HG03060 (cell line): ENCODE measurements around the gene INO80.

Source experiments
- ATAC-seq: cut with Tn5 transposase; IDR thresholded peaks from one replicate; pipeline ENCODE4 v1.9.1; 2021; ENCODE audit warnings: low read depth, moderate number of reproducible peaks; ENCODE audit not compliant: unreplicated experiment

Gene INO80

DNA sequence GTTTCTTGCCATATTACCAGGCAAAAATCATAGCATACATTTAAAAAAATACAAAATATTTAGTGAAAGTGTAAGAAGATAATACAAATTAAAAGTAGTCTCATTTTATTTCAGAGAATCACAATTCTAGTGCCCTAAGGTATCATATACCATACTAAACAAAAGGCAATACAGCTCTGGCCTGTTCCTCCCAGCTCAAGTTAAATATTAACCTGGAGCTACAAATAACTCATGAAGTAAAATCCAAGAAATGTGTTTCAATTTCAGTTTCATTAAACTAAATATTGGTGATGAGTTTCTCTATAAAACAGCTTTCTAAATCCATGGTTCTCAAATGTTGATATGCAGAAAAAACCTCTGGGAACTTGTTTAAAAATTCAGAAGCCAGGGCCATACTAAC is 67.7 kb downstream of the INO80 start:
- ATAC-seq = no peak

DNA sequence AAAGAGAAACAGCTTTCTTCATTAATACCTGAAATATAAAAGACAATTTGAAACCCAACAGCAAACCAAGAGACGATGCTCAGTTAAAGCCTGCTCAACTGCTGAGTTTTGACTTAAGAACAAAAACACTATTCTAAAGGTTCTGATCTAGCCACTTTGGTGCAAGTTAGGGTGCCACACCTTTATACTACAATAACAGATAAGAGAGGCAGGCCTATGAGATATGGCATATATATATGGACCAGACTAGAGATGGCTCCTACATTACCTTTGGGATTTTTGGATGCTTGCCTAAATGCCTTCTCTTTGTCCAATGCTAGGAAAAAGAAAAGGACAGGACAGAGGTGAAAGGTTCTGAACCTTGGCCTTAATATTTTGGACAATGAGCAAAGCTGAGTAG is 68.6 kb downstream of the INO80 start:
- no peak for ATAC-seq

DNA sequence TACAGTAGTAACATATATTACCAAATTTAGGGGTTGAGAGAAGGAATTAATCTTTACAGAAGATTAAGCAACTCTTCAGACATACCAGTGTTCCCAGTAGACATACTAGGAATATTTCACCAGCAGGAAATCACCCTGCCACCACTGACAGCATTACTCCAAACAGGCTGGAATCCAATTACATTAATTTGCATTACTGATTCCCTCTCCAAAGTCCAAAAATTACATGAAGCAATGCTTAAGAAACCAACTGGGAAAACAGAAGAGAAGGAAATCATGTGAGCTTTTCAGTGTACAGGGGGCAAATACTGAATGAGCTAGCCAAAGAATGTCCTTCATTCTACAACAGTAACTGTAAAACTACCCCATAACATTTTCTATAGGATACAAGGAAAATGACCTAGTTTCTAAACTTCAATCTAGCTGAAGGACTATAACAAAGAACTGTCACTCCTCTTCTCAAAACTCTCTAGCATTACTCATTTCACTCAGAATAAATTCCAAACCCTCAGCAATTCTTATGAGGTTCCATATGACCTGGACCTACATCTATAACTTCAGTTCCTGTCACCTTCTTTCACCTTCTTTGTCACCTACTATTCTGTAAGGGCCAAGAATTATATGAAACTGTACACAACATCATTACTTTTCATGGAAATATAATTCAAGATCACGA is 72.7 kb downstream of the INO80 start:
- no peak for ATAC-seq

DNA sequence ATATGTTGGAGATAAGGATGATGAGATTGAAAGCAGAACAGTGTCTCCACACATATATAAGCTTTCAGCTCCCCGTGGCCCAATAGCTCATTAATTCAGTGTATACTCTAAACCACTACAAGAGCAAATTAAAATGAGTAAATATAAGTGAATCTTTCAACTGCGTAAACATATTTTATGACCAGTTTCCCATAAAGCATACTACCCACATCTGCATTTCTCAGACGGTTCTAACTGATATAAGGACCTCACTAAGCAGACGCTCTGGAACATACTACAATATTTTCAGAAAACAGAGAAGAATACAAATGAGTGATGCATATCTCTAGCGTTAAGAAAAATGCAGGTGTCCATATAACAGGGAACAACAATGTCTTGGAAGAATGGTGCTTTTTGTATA is 73.2 kb downstream of the INO80 start:
- no peak for ATAC-seq

DNA sequence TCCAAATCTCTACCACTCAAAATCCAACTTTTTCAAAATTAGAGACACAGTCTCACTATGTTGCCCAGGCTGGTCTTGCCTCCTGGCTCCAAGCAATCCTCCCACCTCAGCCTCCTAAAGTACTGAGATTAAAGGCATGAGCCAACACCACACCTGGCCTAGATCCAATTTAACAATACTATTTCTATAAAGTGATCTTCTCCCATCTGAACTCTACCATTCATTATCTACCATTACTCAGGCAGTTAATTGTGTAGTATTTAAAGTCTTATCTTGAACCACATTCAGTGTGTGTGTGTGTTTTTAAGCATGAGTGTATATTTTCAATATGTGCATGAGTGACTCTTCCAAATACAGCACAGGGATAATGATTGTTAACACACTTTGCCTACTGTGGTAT is 77.0 kb downstream of the INO80 start:
- no peak for ATAC-seq

DNA sequence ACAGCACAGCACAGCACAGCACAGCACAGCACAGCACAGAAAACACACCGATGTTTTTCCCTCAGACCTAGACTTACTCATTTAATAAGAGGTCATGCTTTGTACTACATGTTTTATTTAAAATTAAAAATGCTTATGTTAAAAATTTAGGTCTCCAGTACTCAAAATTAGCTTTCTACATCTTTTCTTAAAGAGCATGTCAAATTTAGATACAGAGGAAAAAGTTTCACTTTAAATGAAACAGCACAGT is 84.1 kb downstream of the INO80 start:
- no peak for ATAC-seq

DNA sequence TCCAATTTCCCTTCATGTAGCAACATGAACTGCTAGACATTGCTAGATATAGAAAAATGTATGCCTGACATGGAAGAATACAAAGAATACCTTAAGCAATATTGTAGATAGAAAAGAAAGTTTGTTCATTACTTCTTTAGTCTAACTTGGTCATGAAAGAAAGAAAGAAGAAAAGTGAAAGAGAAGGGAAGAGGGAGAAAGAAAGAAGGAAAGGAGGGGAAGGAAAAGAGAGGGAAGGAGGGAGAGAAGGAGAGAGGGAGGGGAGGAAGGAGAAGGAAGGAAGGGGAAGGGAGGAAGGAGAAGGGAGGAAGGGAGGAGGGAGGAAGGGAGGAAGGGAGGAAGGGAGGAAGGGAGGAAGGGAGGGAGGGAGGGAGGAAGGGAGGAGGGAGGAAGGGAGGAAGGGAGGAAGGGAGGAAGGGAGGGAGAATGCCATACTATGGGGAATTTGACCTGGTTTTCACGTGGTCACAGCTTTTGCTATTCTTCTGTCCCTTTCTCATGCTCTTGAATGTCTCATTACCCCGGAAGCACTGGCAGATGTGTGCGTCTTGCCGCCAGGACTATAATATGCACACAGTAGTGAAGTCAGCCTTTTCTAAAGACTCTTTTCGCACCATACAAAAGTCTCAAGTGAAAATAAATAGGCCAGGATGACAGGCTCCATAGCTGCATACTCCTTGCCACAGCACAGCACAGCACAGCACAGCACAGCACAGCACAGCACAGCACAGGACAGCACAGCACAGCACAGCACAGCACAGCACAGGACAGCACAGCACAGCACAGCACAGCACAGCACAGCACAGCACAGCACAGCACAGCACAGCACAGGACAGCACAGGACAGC is 84.6 kb downstream of the INO80 start:
- no peak for ATAC-seq

DNA sequence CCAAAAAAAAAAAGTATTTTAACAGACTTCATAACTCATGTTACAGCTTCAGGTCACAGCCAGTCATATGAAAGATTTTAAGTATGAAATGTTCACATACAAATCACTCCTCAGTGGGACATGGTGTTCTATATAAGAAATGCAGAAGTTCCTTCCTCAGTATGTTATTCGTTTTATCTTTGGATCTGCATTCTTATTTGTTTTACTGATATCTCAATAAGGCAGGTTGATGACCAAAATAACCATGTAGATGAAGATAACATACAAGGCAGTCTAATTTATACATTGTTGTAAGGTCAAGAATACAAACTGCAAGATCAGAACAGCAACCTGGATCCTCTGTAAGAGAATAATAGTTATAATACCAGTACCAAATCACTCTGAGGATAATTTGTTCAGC is 87.2 kb downstream of the INO80 start:
- ATAC-seq = no peak

DNA sequence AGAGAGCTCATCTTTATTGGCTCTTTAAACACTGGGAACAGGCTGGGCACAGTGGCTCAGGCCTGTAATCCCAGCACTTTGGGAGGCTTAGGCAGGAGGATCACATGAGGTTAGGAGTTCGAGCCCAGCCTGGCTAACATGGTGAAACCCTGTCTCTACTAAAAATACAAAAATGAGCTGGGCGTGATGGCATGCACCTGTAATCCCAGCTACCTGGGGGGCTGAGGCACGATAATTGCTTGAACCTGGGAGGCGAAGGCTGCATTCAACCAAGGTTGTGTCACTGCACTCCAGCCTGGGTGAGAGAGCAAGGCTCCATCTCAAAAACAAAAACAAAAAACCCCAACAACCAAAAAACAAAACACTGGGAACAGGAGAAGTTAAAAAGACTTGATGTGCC is 90.7 kb downstream of the INO80 start:
- no peak for ATAC-seq

DNA sequence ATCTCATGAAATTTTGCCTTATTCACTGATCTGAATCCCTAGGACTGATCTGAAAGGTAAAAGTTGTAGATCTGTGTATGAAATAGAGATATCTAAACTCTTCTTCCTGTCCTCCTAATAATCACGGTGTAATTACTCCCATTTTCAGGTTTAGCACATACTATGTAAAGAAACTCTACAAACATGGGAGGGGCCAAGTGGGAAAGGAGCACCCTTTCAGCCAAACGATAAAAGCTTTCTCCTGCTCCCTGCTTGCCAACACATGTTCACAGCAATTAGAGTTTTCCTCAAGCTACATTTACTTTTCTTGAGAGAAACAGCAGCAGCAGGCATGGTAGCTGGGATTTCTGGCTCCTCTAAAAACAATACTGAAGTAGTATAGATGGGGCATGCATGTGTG is 91.2 kb downstream of the INO80 start:
- ATAC-seq = no peak

DNA sequence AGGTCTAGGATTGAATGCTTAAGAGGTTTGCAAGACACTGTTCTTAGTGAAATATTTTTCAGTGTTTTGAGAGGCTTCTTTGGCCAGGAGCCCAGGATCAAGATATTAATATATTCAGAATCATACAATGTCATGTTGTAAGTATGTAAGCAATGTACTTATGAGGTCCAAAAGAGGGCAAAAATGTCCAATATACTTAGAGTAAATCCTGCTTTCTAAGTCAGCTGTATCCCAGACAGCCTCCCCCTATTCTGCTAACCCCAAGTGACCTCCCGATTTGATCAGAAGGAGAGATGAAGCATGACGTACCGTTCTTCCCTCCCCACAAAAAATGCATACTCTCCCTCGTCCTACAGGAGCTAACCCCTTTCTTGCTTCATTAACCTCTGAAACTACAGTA is 91.9 kb downstream of the INO80 start:
- no peak for ATAC-seq

DNA sequence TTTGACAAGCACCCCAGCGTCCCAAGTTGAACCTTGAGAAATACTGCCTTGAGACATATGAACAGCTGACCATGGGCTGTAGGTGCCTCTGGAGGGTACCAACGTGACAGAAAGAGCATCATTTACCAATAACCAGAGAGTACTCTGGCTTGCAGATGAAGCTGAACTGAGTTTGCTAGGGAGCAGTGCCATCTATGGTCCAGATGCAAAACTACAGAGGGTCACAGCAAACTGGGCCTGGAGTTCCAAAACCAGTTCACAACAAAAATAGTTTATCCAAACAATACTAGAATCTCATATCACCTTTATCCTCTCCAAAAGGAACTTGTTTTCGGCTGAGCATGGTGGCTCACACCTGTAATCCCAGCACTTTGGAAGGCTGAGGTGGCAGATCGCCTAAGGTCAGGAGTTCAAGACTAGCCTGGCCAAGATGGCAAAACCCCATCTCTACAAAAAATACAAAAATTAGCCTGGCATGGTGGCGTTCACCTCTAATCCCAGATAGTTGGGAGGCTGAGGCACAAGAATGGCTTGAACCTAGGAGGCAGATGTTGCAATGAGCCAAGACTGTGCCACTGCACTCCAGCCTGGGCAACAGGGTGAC is 93.5 kb downstream of the INO80 start:
- ATAC-seq = no peak

DNA sequence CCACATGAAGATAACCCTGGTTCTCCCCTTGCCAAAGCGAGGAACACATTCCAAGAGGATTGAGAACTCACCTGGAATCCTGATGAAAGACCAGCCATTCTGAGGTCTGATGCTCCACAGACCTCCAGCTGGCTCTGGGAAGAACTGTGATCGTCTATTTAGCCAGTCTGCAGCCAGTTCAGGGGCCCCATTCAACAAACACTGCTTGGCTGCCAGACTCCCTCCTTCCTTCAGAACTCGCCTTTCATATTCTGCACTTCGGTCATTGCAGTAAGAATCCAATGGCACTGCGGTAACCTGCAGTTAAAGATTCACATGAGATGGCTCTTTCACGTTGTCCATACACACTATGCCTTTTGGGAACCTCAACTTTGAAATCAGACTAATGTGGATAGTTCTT is 95.3 kb downstream of the INO80 start:
- ATAC-seq = no peak

DNA sequence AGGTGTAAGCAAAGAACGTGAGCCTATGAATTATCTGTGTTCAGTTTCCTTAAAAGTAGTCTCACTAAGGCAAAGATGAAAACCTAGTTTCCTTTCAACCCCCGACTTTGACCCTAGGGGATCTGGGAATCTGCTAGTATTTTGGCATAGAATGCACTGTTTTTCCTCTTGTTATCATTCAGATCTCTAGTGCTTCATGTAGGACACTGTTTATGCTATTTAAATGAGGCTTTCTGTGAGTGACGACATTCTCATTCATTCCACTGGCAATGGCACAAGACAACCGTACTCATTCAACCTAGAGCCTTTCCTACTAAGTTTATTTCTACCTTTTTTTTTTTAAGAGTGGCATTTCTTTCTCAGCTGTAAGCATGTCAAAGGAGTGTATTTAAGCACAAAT is 95.8 kb downstream of the INO80 start:
- no peak for ATAC-seq

DNA sequence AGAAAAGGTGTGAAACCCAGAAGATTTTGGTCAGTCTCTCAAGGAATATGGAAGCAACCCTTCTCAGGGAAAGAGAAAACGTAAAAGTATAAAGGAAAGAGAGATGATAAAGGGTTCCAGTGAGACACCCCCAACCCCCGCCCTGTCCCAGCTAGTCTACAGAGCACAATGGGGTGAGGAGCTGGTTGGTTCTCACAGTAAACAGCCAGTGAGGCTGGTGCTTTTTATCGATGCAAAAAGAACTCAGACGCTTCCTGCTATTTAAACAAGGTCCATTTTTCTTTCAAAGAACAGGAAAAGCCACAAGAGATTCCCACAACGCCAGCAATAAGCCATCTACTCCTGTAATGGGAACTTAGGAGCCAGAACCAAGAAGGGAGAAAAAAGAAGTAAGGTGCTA is 96.9 kb downstream of the INO80 start:
- no peak for ATAC-seq

DNA sequence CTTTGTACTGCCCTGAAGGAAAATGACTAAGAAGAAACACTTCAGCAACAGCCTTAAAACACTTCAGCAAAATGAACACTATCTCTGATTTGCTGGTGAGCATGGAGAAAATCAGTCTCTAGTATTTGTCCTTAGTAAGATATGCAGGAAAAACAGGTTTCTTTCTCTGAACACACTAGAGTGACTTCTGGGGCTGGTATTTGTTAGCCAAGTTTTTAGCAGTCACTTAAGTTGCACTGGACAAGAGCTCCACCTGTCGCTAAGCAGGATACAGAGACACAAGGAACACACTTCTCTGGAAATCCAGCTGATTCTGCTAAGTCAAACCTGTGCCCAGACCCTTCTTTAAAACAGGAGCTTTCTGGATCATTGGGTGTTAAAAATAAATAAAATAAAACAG is 97.5 kb downstream of the INO80 start:
- no peak for ATAC-seq

DNA sequence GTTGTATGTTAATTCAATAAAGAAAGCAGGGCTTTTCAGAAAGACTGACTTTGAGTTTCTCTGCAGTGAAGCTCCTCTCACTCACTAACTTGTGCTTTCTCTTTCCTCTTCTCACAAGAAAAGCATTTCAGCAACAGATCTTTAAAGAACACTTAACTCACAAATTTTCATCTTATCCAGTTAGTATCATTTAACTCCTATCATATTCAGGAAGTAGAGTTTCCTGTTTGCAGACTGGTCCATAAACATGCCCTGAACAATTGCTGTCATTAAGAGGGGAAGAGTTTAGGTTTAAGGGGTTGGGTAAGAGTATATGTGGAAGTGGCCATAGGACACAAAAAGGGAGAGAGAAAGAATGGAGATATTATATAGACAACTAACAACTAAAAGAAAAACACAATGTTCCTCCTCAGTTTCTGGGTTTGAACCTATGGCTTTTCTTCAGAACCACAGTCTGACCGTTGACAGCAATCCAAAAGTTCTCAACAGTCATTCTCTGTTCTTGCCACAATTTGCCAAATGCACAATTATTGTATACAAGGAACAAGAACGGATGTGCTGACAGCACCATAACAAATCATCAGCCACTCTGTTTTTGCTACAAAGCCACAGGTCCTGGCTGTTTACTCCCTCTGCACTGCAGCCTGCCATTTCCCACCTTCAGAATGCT is 98.9 kb downstream of the INO80 start:
- ATAC-seq = no peak

DNA sequence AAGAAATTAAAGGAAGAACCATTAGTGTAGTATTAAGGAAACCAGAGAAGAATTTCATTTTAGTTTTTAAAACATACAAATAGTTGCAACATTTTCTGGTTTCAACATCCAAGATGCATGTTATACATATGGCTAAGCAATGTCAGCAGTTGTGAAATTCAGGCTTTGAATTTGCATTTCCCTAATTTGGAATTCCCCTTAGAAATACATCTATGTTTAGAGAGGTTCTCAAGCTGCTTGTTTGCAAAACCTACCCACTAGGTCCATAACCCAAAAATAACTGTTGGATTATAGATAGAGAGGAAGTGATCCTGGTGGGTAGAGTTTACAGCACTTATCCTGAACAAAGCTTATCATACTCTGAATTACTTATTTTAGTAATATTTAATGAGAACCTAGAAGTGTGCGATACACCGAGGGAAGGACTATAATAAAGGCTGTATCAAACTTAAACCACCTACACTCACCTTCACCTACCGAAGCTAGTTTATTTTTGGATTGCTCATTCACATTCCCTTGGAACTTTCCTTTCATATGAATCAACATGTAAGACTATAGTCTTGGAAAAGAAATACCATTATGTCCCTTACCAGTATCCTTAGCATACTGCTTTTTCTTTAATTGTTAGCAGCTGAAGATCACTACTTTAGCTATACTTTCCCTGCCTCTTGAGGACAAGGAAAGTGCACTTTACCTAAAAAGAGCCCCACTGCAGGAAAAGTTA is 102.2 kb downstream of the INO80 start:
- ATAC-seq = no peak

DNA sequence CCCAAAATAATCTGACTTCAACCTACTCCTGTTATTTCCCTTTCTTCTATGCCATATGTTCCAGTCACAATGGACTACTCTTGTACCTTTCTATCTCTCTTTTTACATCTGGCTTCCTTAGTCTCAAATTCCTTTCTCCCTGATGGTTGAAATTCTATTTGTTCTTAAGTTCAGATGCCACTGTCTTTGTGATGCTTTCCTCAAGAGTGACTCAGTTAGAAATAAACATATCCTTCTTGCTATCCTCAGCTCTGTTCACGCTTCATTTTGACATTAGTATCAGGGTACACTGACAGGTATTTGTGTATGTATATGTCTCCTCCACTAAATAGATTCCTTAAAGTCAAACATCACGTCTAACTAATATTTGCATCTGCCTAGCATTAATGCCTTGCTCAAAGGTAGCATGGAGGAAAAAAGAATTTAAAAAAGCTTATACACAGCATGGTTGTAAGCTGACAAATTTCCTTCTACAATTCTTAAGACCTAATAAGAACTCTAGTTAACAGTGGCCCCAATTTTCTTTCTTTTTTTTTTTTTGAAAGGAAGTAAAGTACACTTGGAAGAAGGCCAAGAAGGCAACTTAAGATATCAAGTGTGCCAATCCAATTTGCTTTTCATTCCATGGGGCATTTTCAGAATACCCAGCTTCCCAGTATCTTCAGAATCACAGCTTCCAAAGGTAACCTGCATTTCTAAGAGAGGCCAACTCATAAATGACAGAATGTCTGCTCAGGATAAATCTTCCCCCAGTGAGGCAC is 104.8 kb downstream of the INO80 start:
- ATAC-seq = no peak

DNA sequence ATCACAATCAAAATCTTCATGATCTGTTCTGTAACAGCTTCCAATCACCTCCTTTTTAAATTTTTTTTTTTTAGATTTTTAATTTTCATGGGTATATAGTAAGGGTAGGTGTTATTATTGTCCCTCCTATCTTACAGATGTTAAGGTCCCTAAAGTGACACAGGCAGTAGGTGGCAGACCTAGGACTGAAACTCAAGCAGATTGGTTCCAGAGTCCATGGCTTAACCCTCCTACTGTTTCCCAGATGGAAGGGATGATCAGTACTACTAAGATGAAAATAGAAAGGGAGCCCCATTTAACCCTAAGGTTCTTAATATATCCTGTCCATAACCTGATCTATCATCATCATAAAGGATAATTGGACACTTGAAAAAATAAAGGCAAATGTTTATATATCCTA is 105.7 kb downstream of the INO80 start:
- no peak for ATAC-seq
